PC-9 (cell line): ENCODE results near the gene YWHAH. TPM values are rescaled to one million over a fixed set of nuclear protein-coding genes. Genes with fewer than 3 reads are reported as not detected.

Experiments
- BruUV-seq: library from RNA; stranded (reverse); fragments of 400-500 nt; replicated peaks from 2 replicates; lab custom pipeline; 2021; lab: Mats Ljungman, UMichigan
- CTCF ChIA-PET: fragments of 300-600 bp; sonication (Branson Sonifier 250); formaldehyde crosslinking; loops from one replicate; lab custom pipeline; 2022; ENCODE audit warnings: antibody characterized with exemption; lab: Charles Lee
- POLR2A ChIA-PET: fragments of 300-600 bp; sonication (Branson Sonifier 250); formaldehyde crosslinking; loops from one replicate; lab custom pipeline; 2022; ENCODE audit warnings: antibody characterized with exemption; ENCODE audit not compliant: unreplicated experiment; lab: Charles Lee
- DNase-seq, 2 experiments: peaks; one replicate each; pipeline versions ENCODE4 v3.0.0 to v3.0.0-alpha.2; 2015 to 2022; ENCODE audit warnings: mixed read lengths in 1 of 2
- H2AFZ ChIP-seq: fragments of 200-600 bp; sonication (generic); 2 replicates; pipeline ENCODE4 v1.8.1; 2017; ENCODE audit warnings: antibody characterized with exemption
- H3F3A ChIP-seq: fragments of 200-600 bp; sonication (generic); 2 replicates; pipeline ENCODE4 v1.8.1; 2017; ENCODE audit warnings: antibody characterized with exemption, mild to moderate bottlenecking, low read depth; ENCODE audit not compliant: insufficient read depth
- H3K27ac ChIP-seq: fragments of 200-600 bp; sonication (generic); 2 replicates; pipeline ENCODE4 v1.6.1; 2016; ENCODE audit warnings: mixed run types
- H3K27me3 ChIP-seq: fragments of 200-600 bp; sonication (generic); 2 replicates; pipeline ENCODE4 v1.6.1; 2016; ENCODE audit warnings: low read depth, mixed run types; ENCODE audit not compliant: insufficient read depth
- H3K36me3 ChIP-seq: fragments of 200-600 bp; sonication (generic); 2 replicates; pipeline ENCODE4 v1.6.1; 2016; ENCODE audit warnings: low read depth, mixed run types
- H3K4me1 ChIP-seq: fragments of 200-600 bp; sonication (generic); replicated peaks from 2 replicates; pipeline ENCODE4 v1.6.1; 2016; ENCODE audit warnings: mixed run types; ENCODE audit not compliant: insufficient read depth
- H3K4me2 ChIP-seq: fragments of 200-600 bp; sonication (generic); 2 replicates; pipeline ENCODE4 v1.6.1; 2017; ENCODE audit warnings: mixed run types
- H3K4me3 ChIP-seq: fragments of 200-600 bp; sonication (generic); 2 replicates; pipeline ENCODE4 v1.6.1; 2016; ENCODE audit warnings: mixed run types
- H3K79me2 ChIP-seq: fragments of 200-600 bp; sonication (generic); 2 replicates; pipeline ENCODE4 v1.6.1; 2017; ENCODE audit warnings: low read depth, mixed run types
- H3K9me2 ChIP-seq: fragments of 200-600 bp; sonication (generic); 2 replicates; pipeline ENCODE4 v1.8.1; 2017; ENCODE audit warnings: mild to moderate bottlenecking; ENCODE audit not compliant: insufficient read depth
- H3K9me3 ChIP-seq: fragments of 200-600 bp; sonication (generic); 2 replicates; pipeline ENCODE4 v1.8.1; 2016; ENCODE audit warnings: low read depth; ENCODE audit not compliant: insufficient read depth
- H4K20me1 ChIP-seq: fragments of 200-600 bp; sonication (generic); 2 replicates; pipeline ENCODE4 v1.8.1; 2017; ENCODE audit not compliant: insufficient read depth
- CTCF ChIP-seq: fragments of 200-600 bp; sonication (generic); conservative IDR thresholded peaks from 2 replicates; pipeline ENCODE4 v1.6.1; 2017; ENCODE audit warnings: mixed run types, antibody characterized with exemption, mild to moderate bottlenecking, moderate library complexity
- EZH2 ChIP-seq: fragments of 200-600 bp; sonication (generic); IDR thresholded peaks from 2 replicates; pipeline ENCODE4 v1.8.0; 2017; ENCODE audit warnings: antibody characterized with exemption, low read depth
- intact Hi-C: fragments of 100-400 bp; cut with micrococcal nuclease; formaldehyde crosslinking; loops from one replicate; pipeline ENCODE4 v1.10.0; 2022; ENCODE audit not compliant: unreplicated experiment
- total RNA-seq: library from RNA; stranded (reverse); gene quantifications from 2 replicates; pipeline ENCODE4 v1.2.3, GENCODE V29; 2021

Gene YWHAH
- total RNA-seq, 1 experiment from 2014 or later, result 132 TPM

- POLR2A ChIA-PET, result no interaction called here
- Histone ChIP-seq H2AFZ (no peak overlapping the region), H3K79me2 (no peaks in the 10 kb centered on the region), H4K20me1 (no peaks in the 10 kb centered on the region), H3K4me2 (no peak overlapping the region), H3K4me1 (no peaks in the 10 kb centered on the region), H3K9me3 (no peaks in the 10 kb centered on the region), H3K27ac (no peak overlapping the region), H3K4me3 (no peak overlapping the region), H3K9me2 (no peaks in the 10 kb centered on the region), H3K36me3 (no peaks in the 10 kb centered on the region), H3F3A (no peaks in the 10 kb centered on the region; the same call in 1 of the 2 replicates), H3K27me3 (no peaks in the 10 kb centered on the region)
- intact Hi-C loops, result no loop called here
- CTCF ChIA-PET, result no interaction called here
- TF ChIP-seq CTCF (no peak), EZH2 (no peak)
- no TSS peak for BruUV-seq
- DNase-seq, result no peak
Observed at GRCh38 chr22:31917227-31917921, 27.0 kb upstream of the YWHAH start.

- Histone ChIP-seq H3F3A (no peaks in the 10 kb centered on the region; the same call in 1 of the 2 replicates), H3K9me3 (no peaks in the 10 kb centered on the region), H3K9me2 (no peaks in the 10 kb centered on the region), H3K27me3 (no peaks in the 10 kb centered on the region), H3K4me3 (no peak overlapping the region), H3K79me2 (no peaks in the 10 kb centered on the region), H3K4me2 (no peak overlapping the region), H2AFZ (no peak overlapping the region), H3K4me1 (no peaks in the 10 kb centered on the region), H4K20me1 (no peaks in the 10 kb centered on the region), H3K27ac (no peak overlapping the region), H3K36me3 (no peaks in the 10 kb centered on the region)
- POLR2A ChIA-PET, result interaction anchor here (0.6 kb wide), 1 partner anchor 60 kb away, joined by 3 read pairs; no protein-coding TSS in a partner anchor
- TF ChIP-seq CTCF (no peak), EZH2 (no peak)
- intact Hi-C loops, result no loop called here
- CTCF ChIA-PET, result no interaction called here
- no TSS peak for BruUV-seq
- DNase-seq, result no peak
Observed at GRCh38 chr22:31919730-31920129, 24.6 kb upstream of the YWHAH start.

- H3K79me2 ChIP-seq, result no peaks in the 10 kb centered on the region
- H3K4me2 ChIP-seq, result no peak overlapping the region
- H4K20me1 ChIP-seq, result no peaks in the 10 kb centered on the region
- CTCF ChIA-PET, result interaction anchor here (0.6 kb wide), 1 partner anchor 38 kb away, joined by 4 read pairs; no protein-coding TSS in a partner anchor
- POLR2A ChIA-PET, result no interaction called here
- no peaks in the 10 kb centered on the region for H3K9me2 ChIP-seq
- no peak overlapping the region for H3K4me3 ChIP-seq
- H3K27me3 ChIP-seq, result no peaks in the 10 kb centered on the region
- H3K9me3 ChIP-seq, result no peaks in the 10 kb centered on the region
- DNase-seq, result no peak
- H3K36me3 ChIP-seq, result no peaks in the 10 kb centered on the region
- no peaks in the 10 kb centered on the region for H3K4me1 ChIP-seq
- H3F3A ChIP-seq, result no peaks in the 10 kb centered on the region; the same call in 1 of the 2 replicates
- BruUV-seq, result no TSS peak
- no peak overlapping the region for H2AFZ ChIP-seq
- TF ChIP-seq EZH2 (no peak), CTCF (no peak)
- intact Hi-C loops, result no loop called here
- H3K27ac ChIP-seq, result no peak overlapping the region
Observed at GRCh38 chr22:31920306-31920705, 24.0 kb upstream of the YWHAH start.
